ENCODE measurements around the gene TRPM3. TPM values are rescaled to one million over a fixed set of nuclear protein-coding genes. Genes with fewer than 3 reads are reported as not detected.

The TRPM3 gene
- total RNA-seq, 2 experiments from 2014 or later: not detected

- Mint-ChIP-seq H3K9me3 (no peaks in the 10 kb centered on the region), H3K4me1 (no peaks in the 10 kb centered on the region), H3K27ac (no peak overlapping the region), H3K27me3 (no peaks in the 10 kb centered on the region), H3K4me3 (no peak overlapping the region), H3K36me3 (no peaks in the 10 kb centered on the region)
- no peak for DNase-seq
Measured at GRCh38 chr9:70883056-70883455, 238.4 kb downstream of the TRPM3 start.

GRCh38 chr9:70881333-70881732, 240.1 kb downstream of the TRPM3 start:
- no peaks in the 10 kb centered on the region for H3K9me3 Mint-ChIP-seq
- no peak overlapping the region for H3K27ac Mint-ChIP-seq
- no peak for DNase-seq
- no peaks in the 10 kb centered on the region for H3K4me1 Mint-ChIP-seq
- no peaks in the 10 kb centered on the region for H3K36me3 Mint-ChIP-seq
- no peaks in the 10 kb centered on the region for H3K27me3 Mint-ChIP-seq
- H3K4me3 Mint-ChIP-seq: no peak overlapping the region

- Mint-ChIP-seq H3K27me3 (no peaks in the 10 kb centered on the region), H3K27ac (no peak overlapping the region), H3K9me3 (no peaks in the 10 kb centered on the region), H3K4me3 (no peak overlapping the region), H3K36me3 (no peaks in the 10 kb centered on the region), H3K4me1 (no peaks in the 10 kb centered on the region)
- DNase-seq: no peak
Measured at GRCh38 chr9:70880535-70880934, 240.9 kb downstream of the TRPM3 start.

- Mint-ChIP-seq H3K27ac (no peak overlapping the region), H3K4me3 (no peak overlapping the region), H3K9me3 (no peaks in the 10 kb centered on the region)
Measured at GRCh38 chr9:70878576-70878975, 242.8 kb downstream of the TRPM3 start.

GRCh38 chr9:70874451-70874850, 247.0 kb downstream of the TRPM3 start:
- H3K9me3 Mint-ChIP-seq: no peaks in the 10 kb centered on the region
- H3K27ac Mint-ChIP-seq: no peak overlapping the region
- H3K36me3 Mint-ChIP-seq: no peaks in the 10 kb centered on the region
- DNase-seq: no peak
- H3K4me3 Mint-ChIP-seq: no peak overlapping the region
- H3K27me3 Mint-ChIP-seq: no peaks in the 10 kb centered on the region
- no peaks in the 10 kb centered on the region for H3K4me1 Mint-ChIP-seq

More at GRCh38 chr9:70878576-70878975, 242.8 kb downstream of the TRPM3 start:
- Mint-ChIP-seq H3K4me1 (no peaks in the 10 kb centered on the region), H3K27me3 (no peaks in the 10 kb centered on the region), H3K36me3 (no peaks in the 10 kb centered on the region)
- DNase-seq: no peak

GRCh38 chr9:70873506-70873905, 247.9 kb downstream of the TRPM3 start:
- no peaks in the 10 kb centered on the region for H3K9me3 Mint-ChIP-seq
- no peaks in the 10 kb centered on the region for H3K27me3 Mint-ChIP-seq
- no peaks in the 10 kb centered on the region for H3K4me1 Mint-ChIP-seq
- H3K36me3 Mint-ChIP-seq: no peaks in the 10 kb centered on the region
- no peak overlapping the region for H3K4me3 Mint-ChIP-seq
- H3K27ac Mint-ChIP-seq: no peak overlapping the region
- no peak for DNase-seq

GRCh38 chr9:70868661-70869652, 252.5 kb downstream of the TRPM3 start:
- Mint-ChIP-seq H3K27ac (no peak overlapping the region), H3K36me3 (no peaks in the 10 kb centered on the region), H3K9me3 (no peaks in the 10 kb centered on the region), H3K4me1 (no peaks in the 10 kb centered on the region), H3K4me3 (no peak overlapping the region), H3K27me3 (peaks cover 4% of the 10 kb centered on the region)
- no peak for DNase-seq

GRCh38 chr9:70868041-70868440, 253.4 kb downstream of the TRPM3 start:
- DNase-seq: no peak
- no peak overlapping the region for H3K4me3 Mint-ChIP-seq
- no peaks in the 10 kb centered on the region for H3K4me1 Mint-ChIP-seq
- no peaks in the 10 kb centered on the region for H3K9me3 Mint-ChIP-seq
- no peak overlapping the region for H3K27ac Mint-ChIP-seq
- peaks cover 4% of the 10 kb centered on the region for H3K27me3 Mint-ChIP-seq
- H3K36me3 Mint-ChIP-seq: no peaks in the 10 kb centered on the region

- H3K27me3 Mint-ChIP-seq: peaks cover 4% of the 10 kb centered on the region
- no peaks in the 10 kb centered on the region for H3K36me3 Mint-ChIP-seq
- no peaks in the 10 kb centered on the region for H3K4me1 Mint-ChIP-seq
- H3K4me3 Mint-ChIP-seq: no peak overlapping the region
- no peak for DNase-seq
- no peaks in the 10 kb centered on the region for H3K9me3 Mint-ChIP-seq
- no peak overlapping the region for H3K27ac Mint-ChIP-seq
Measured at GRCh38 chr9:70865471-70865870, 255.9 kb downstream of the TRPM3 start.

- H3K27ac Mint-ChIP-seq: no peak overlapping the region
- no peak for DNase-seq
- H3K4me3 Mint-ChIP-seq: no peak overlapping the region
- H3K4me1 Mint-ChIP-seq: no peaks in the 10 kb centered on the region
- peaks cover 7% of the 10 kb centered on the region for H3K27me3 Mint-ChIP-seq
- no peaks in the 10 kb centered on the region for H3K9me3 Mint-ChIP-seq
- no peaks in the 10 kb centered on the region for H3K36me3 Mint-ChIP-seq
Measured at GRCh38 chr9:70861797-70862196, 259.6 kb downstream of the TRPM3 start.

- H3K27me3 Mint-ChIP-seq: peaks cover 7% of the 10 kb centered on the region
- H3K4me1 Mint-ChIP-seq: no peaks in the 10 kb centered on the region
- H3K4me3 Mint-ChIP-seq: no peak overlapping the region
- no peaks in the 10 kb centered on the region for H3K9me3 Mint-ChIP-seq
- no peak for DNase-seq
- H3K36me3 Mint-ChIP-seq: no peaks in the 10 kb centered on the region
- no peak overlapping the region for H3K27ac Mint-ChIP-seq
Measured at GRCh38 chr9:70861376-70861775, 260.0 kb downstream of the TRPM3 start.

GRCh38 chr9:70859694-70860093, 261.7 kb downstream of the TRPM3 start:
- Mint-ChIP-seq H3K27me3 (peaks cover 6% of the 10 kb centered on the region), H3K4me3 (no peak overlapping the region), H3K4me1 (no peaks in the 10 kb centered on the region), H3K36me3 (no peaks in the 10 kb centered on the region), H3K27ac (no peak overlapping the region), H3K9me3 (no peaks in the 10 kb centered on the region)
- DNase-seq: no peak

- DNase-seq: no peak
- peaks cover 6% of the 10 kb centered on the region for H3K27me3 Mint-ChIP-seq
- H3K27ac Mint-ChIP-seq: no peak overlapping the region
- H3K4me3 Mint-ChIP-seq: no peak overlapping the region
- H3K9me3 Mint-ChIP-seq: no peaks in the 10 kb centered on the region
- no peaks in the 10 kb centered on the region for H3K4me1 Mint-ChIP-seq
- H3K36me3 Mint-ChIP-seq: no peaks in the 10 kb centered on the region
Measured at GRCh38 chr9:70856411-70856810, 265.0 kb downstream of the TRPM3 start.

GRCh38 chr9:70852711-70853240, 268.6 kb downstream of the TRPM3 start:
- no peak for DNase-seq
- H3K27me3 Mint-ChIP-seq: peaks cover 3% of the 10 kb centered on the region
- H3K4me3 Mint-ChIP-seq: no peak overlapping the region
- no peaks in the 10 kb centered on the region for H3K36me3 Mint-ChIP-seq
- H3K27ac Mint-ChIP-seq: no peak overlapping the region
- H3K9me3 Mint-ChIP-seq: no peaks in the 10 kb centered on the region
- H3K4me1 Mint-ChIP-seq: no peaks in the 10 kb centered on the region

GRCh38 chr9:70840266-70840665, 281.2 kb downstream of the TRPM3 start:
- Mint-ChIP-seq H3K9me3 (no peaks in the 10 kb centered on the region), H3K27me3 (no peaks in the 10 kb centered on the region), H3K36me3 (no peaks in the 10 kb centered on the region), H3K27ac (no peak overlapping the region), H3K4me1 (no peaks in the 10 kb centered on the region), H3K4me3 (no peak overlapping the region)
- no peak for DNase-seq

- H3K4me1 Mint-ChIP-seq: no peaks in the 10 kb centered on the region
- peaks cover 2% of the 10 kb centered on the region for H3K27me3 Mint-ChIP-seq
- H3K4me3 Mint-ChIP-seq: no peak overlapping the region
- no peaks in the 10 kb centered on the region for H3K36me3 Mint-ChIP-seq
- no peak overlapping the region for H3K27ac Mint-ChIP-seq
- H3K9me3 Mint-ChIP-seq: no peaks in the 10 kb centered on the region
- no peak for DNase-seq
Measured at GRCh38 chr9:70835323-70835722, 286.1 kb downstream of the TRPM3 start.

All from activated naive CD8-positive, alpha-beta T cell treated with anti-CD3 and anti-CD28 coated beads for 36 hours (primary cell).